Natural killer cell (primary cell): ENCODE results near the gene C1GALT1. TPM values are rescaled to one million over a fixed set of nuclear protein-coding genes. Genes with fewer than 3 reads are reported as not detected.
A peak's percentile ranks its signal among the peaks of the same experiment; 100 is the strongest.

Experiments
- ATAC-seq, 3 donors: fragments of 150-1000 bp in 2 of 3; fragments of 200-7000 bp in 1 of 3; cut with Tn5 transposase; 1 replicate in 1 of 3; 2 replicates in 2 of 3; pipeline ENCODE4 v1.10.0; 2021; ENCODE audit warnings: mild to moderate bottlenecking in 2 of 3, moderate library complexity in 2 of 3
- DNase-seq, 2 donors: peaks; one replicate each; pipeline versions ENCODE4 v3.0.0 to v3.0.0-alpha.2; 2013 to 2021; ENCODE audit warnings: mixed read lengths in 1 of 2
- H3K27ac ChIP-seq: one replicate; pipeline ENCODE4 v1.5.1; 2013; ENCODE audit warnings: mild to moderate bottlenecking, low read length
- H3K27me3 ChIP-seq: one replicate; pipeline ENCODE4 v1.6.1; 2013; ENCODE audit warnings: low read length; ENCODE audit not compliant: control insufficient read depth, insufficient read depth
- H3K36me3 ChIP-seq: one replicate; pipeline ENCODE4 v1.6.1; 2013; ENCODE audit warnings: low read length; ENCODE audit not compliant: control insufficient read depth, insufficient read depth
- H3K4me1 ChIP-seq: one replicate; pipeline ENCODE4 v1.6.1; 2013; ENCODE audit warnings: low read length; ENCODE audit not compliant: control insufficient read depth, insufficient read depth
- H3K4me3 ChIP-seq: one replicate; pipeline ENCODE4 v1.5.1; 2013; ENCODE audit warnings: low read length
- H3K9me3 ChIP-seq: one replicate; pipeline ENCODE4 v1.6.1; 2013; ENCODE audit warnings: low read length; ENCODE audit not compliant: control insufficient read depth, insufficient read depth
- H3K27ac Mint-ChIP-seq, 2 donors: one replicate each; pipeline ENCODE4 v1.8.0; 2022; ENCODE audit warnings: mild to moderate bottlenecking in 2 of 2, mixed read lengths in 2 of 2, moderate library complexity in 1 of 2
- H3K27me3 Mint-ChIP-seq, 2 donors: one replicate each; pipeline ENCODE4 v1.8.0; 2022; ENCODE audit warnings: low read depth in 2 of 2, mixed read lengths in 2 of 2
- H3K36me3 Mint-ChIP-seq: one replicate; pipeline ENCODE4 v1.8.0; 2022; ENCODE audit warnings: mixed read lengths
- H3K4me1 Mint-ChIP-seq, 2 donors: one replicate each; pipeline ENCODE4 v1.8.0; 2022; ENCODE audit warnings: mixed read lengths in 2 of 2
- H3K4me3 Mint-ChIP-seq: one replicate; pipeline ENCODE4 v1.8.0; 2022; ENCODE audit warnings: mild to moderate bottlenecking, moderate library complexity, mixed read lengths
- H3K9me3 Mint-ChIP-seq, 2 donors: one replicate each; pipeline ENCODE4 v1.8.0; 2022; ENCODE audit warnings: mixed read lengths in 2 of 2
- WGBS: methylation state at CpG from one replicate; pipeline ENCODE4 v1.1.7; 2013; ENCODE audit warnings: missing lambda C conversion rate; ENCODE audit not compliant: insufficient coverage; 5-methylcytosine and 5-hydroxymethylcytosine counted together
- intact Hi-C: fragments of 100-400 bp; cut with micrococcal nuclease; formaldehyde crosslinking; loops from one replicate; pipeline ENCODE4 v1.14.2; 2022
- total RNA-seq, 4 donors: library from RNA; stranded (reverse); fragments of 120-200 nt in 1 of 4; gene quantifications; one replicate each; pipeline versions ENCODE4 v1.2.3 to v1.2.4, GENCODE V29; 2013 to 2022
- TF ChIP-seq, protein P1 (sequence below): fragments of 200-600 bp; IDR thresholded peaks from one replicate; pipeline ENCODE4 v1.8.0; 2022; ENCODE audit warnings: antibody characterized with exemption

The C1GALT1 gene
- total RNA-seq, 3 donors from 2014 or later (not counting 1 experiment from before 2014, with no cell fraction given), result 54.5 to 64.5 (median 63.7) TPM

DNA sequence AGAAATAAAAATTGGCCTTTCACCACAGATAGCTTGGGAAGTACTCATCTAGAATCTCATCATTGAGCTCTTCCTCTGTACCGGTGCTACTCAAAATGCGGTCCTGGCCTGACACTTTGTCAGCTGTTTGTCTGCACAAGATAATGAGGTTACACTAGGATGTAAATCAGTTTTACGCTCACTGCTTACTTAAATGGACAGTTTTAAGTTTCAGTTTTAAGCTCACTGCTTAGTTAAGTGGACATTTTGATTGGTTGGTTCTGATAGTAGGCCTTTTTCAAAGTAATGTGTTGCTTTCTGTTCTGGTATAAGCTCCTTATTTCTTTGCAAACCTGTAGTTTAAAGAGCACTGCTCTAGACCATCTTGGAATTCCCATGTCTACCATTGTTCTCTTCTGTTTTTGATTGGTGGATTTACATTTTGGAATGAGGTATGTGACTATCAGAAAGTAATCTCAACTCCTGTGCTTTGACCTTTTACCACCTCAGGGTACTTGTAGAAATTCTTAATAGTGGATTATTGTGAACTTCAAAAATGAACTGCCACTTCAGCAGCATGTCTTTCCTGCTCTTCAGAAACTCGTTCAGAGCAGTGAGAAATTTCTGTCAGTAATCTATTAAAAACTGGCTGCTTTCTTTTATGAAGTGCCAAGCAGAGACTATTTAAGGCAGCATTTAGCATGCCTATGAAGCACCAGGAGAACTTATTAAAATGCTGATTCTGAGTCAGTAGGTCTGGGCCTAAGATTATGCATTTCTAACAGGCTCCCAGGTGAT is 55.0 kb downstream of the C1GALT1 start:
- Histone ChIP-seq H3K4me3 (no peak overlapping the region), H3K9me3 (no peaks in the 10 kb centered on the region), H3K27me3 (no peaks in the 10 kb centered on the region), H3K27ac (peak overlapping the region; percentile 67), H3K36me3 (peaks cover 49% of the 10 kb centered on the region), H3K4me1 (no peaks in the 10 kb centered on the region)
- H3K9me3 Mint-ChIP-seq, result no peaks in the 10 kb centered on the region
- peak; percentile 93 to 96 (median 94) for ATAC-seq
- H3K27me3 Mint-ChIP-seq, result no peaks in the 10 kb centered on the region
- peak overlapping the region; percentile 87 to 93 for H3K27ac Mint-ChIP-seq
- peak overlapping the region; percentile 28 for H3K4me3 Mint-ChIP-seq
- peaks cover 33 to 37% of the 10 kb centered on the region in 2 donors for H3K4me1 Mint-ChIP-seq
- peaks cover 9% of the 10 kb centered on the region for H3K36me3 Mint-ChIP-seq
- WGBS, result 63% methylated on average over 4 of the region's 4 CpGs
- TF ChIP-seq, protein P1, sequence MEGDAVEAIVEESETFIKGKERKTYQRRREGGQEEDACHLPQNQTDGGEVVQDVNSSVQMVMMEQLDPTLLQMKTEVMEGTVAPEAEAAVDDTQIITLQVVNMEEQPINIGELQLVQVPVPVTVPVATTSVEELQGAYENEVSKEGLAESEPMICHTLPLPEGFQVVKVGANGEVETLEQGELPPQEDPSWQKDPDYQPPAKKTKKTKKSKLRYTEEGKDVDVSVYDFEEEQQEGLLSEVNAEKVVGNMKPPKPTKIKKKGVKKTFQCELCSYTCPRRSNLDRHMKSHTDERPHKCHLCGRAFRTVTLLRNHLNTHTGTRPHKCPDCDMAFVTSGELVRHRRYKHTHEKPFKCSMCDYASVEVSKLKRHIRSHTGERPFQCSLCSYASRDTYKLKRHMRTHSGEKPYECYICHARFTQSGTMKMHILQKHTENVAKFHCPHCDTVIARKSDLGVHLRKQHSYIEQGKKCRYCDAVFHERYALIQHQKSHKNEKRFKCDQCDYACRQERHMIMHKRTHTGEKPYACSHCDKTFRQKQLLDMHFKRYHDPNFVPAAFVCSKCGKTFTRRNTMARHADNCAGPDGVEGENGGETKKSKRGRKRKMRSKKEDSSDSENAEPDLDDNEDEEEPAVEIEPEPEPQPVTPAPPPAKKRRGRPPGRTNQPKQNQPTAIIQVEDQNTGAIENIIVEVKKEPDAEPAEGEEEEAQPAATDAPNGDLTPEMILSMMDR, result no peak
- intact Hi-C loops, result loop anchor here (5.0 kb wide), 1 partner anchor 55 kb away; the partner anchor contains the start of gene C1GALT1
- peak in 1 of 2 donors; percentile 6 for DNase-seq

DNA sequence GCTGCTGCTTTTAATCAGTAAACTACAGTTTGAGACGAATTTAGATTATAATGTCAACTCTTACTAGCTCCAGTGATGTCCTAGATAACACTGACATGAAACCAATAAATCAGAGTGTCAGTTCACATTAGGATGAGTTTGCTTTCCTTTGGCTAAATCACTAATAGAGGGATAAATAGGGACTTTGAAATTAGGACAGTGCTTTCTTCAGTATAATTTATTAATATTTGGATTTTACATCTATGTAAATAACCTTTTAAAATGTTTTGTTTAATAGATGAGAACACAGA is 55.6 kb downstream of the C1GALT1 start:
- TF ChIP-seq, protein P1, result no peak
- Mint-ChIP-seq H3K27ac (peak overlapping the region; percentile 87 to 93), H3K4me1 (peaks cover 36 to 41% of the 10 kb centered on the region in 2 donors), H3K27me3 (no peaks in the 10 kb centered on the region), H3K9me3 (no peaks in the 10 kb centered on the region), H3K4me3 (no peak overlapping the region), H3K36me3 (peaks cover 9% of the 10 kb centered on the region)
- WGBS, result 100% methylated on average over 1 of the region's 1 CpG
- Histone ChIP-seq H3K27me3 (no peaks in the 10 kb centered on the region), H3K27ac (no peak overlapping the region), H3K36me3 (peaks cover 52% of the 10 kb centered on the region), H3K9me3 (no peaks in the 10 kb centered on the region), H3K4me3 (no peak overlapping the region), H3K4me1 (no peaks in the 10 kb centered on the region)
- intact Hi-C loops, result loop anchor here (5.0 kb wide), 1 partner anchor 56 kb away; the partner anchor contains the start of gene C1GALT1
- ATAC-seq (no peak), DNase-seq (no peak)

DNA sequence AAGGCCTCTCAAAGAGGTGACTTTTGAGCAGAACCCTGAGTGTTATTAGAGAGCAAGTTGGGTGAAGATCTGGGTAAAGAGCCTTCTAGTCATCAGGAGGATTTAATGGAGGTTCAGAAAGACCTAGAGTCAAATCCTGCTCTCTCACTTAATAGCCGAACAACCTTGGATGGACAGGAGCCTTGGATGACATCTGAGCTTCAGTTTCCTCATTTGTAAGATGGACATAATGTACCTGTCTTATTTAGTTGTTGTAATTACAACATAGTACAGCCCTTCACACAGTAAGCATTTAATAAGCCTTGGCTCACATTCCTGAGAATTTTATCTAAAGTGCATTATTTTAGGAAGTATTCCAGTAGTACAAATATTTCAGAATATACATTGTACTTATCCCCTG is 57.0 kb downstream of the C1GALT1 start:
- Mint-ChIP-seq H3K4me3 (no peak overlapping the region), H3K9me3 (no peaks in the 10 kb centered on the region), H3K27ac (peak overlapping the region; percentile 47 to 87), H3K27me3 (no peaks in the 10 kb centered on the region), H3K4me1 (peaks cover 22 to 33% of the 10 kb centered on the region in 2 donors), H3K36me3 (peaks cover 14% of the 10 kb centered on the region)
- intact Hi-C loops, result loop anchor here (5.0 kb wide), 1 partner anchor 57 kb away; the partner anchor contains the start of gene C1GALT1
- no peaks in the 10 kb centered on the region for H3K27me3 ChIP-seq
- H3K4me3 ChIP-seq, result no peak overlapping the region
- no peaks in the 10 kb centered on the region for H3K4me1 ChIP-seq
- DNase-seq (no peak), ATAC-seq (no peak)
- H3K27ac ChIP-seq, result no peak overlapping the region
- WGBS, result 100% methylated on average over 1 of the region's 1 CpG
- peaks cover 63% of the 10 kb centered on the region for H3K36me3 ChIP-seq
- TF ChIP-seq, protein P1, result no peak
- no peaks in the 10 kb centered on the region for H3K9me3 ChIP-seq
